ENCODE results near the gene GZMH.

DNA sequence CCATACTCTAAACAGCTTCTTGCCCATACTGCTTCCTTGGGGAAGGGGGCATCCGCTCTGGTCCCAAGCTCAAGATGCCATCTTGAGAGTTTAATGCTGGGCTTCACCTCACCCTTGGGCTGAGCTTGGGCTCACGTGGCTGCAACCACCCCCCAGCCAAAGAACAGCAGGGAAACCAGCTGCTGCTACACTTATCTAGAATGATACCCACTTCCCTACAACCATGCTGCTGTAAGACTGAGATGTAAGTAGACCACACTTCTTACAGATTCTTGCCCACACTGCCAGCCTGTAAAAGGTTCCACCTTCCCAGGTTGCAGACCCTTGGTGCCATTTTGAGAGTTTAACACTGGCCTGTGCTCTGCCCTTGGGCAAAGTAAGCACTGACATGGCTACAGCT is 43.2 kb downstream of the GZMH start:
- TF ChIP-seq CTCF (IDR thresholded peaks at IDR 0.05; ENCODE audit: low read length) = no peak
- no peak for TF ChIP-seq EZH2 (IDR thresholded peaks at IDR 0.05; ENCODE audit: borderline replicate concordance, low read length)

All from OCI-LY1 (cell line).